ENCODE measurements around the gene NFKB2.

NFKB2 gene

DNA sequence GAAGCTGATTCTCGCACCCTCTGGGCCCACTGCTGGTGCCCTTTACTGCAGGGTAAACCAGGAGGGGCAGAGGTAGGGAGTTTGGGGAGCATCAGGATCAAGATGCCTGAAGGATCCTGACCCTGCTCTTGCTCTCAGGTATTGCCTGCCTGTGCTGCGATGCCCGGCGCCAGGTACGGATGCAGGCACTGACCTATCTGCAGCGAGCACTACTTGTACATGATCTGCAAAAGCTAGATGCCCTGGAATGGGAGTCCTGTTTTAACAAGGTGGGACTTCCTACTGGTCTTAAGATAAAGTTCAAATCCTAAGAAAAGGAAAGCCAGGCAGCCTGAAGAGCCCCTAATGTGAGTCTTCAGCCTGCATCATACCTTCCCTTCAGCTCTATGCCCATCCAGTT lies 16.1 kb upstream of the NFKB2 start:
- H3K36me3 ChIP-seq (ENCODE audit: control insufficient read depth, insufficient read depth, low read length), result peaks cover 34% of the 10 kb centered on the region

DNA sequence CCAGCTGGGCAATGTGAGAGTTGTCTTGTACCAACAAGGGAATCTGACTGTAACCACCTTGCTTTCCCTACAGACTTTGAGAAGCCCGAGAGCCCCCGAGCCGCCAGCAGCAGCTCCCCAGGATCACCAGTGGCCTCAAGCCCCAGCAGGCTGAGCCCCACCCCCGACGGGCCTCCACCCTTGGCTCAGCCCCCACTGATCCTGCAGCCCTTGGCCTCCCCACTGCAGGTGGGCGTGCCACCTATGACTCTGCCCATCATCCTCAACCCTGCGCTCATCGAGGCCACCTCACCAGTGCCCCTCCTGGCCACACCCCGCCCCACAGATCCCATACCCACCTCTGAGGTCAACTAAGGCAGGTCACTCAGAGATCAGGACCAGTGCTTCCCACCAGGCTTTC lies 13.5 kb upstream of the NFKB2 start:
- Histone ChIP-seq H3K9ac (ENCODE audit: low read depth, low read length) (no peak overlapping the region), H3K9me3 (ENCODE audit: control insufficient read depth, insufficient read depth, low read length) (no peaks in the 10 kb centered on the region), H3K4me1 (ENCODE audit: control insufficient read depth, insufficient read depth, low read length) (no peaks in the 10 kb centered on the region), H3K4me3 (ENCODE audit: low read depth, low read length) (no peak overlapping the region), H3K27me3 (ENCODE audit: control insufficient read depth, insufficient read depth, low read length) (no peaks in the 10 kb centered on the region), H3K36me3 (ENCODE audit: control insufficient read depth, insufficient read depth, low read length) (peaks cover 21% of the 10 kb centered on the region)

More for the DNA sequence above, 16.1 kb upstream of the NFKB2 start:
- Histone ChIP-seq H3K4me1 (ENCODE audit: control insufficient read depth, insufficient read depth, low read length) (no peaks in the 10 kb centered on the region), H3K9ac (ENCODE audit: low read depth, low read length) (no peak overlapping the region), H3K27me3 (ENCODE audit: control insufficient read depth, insufficient read depth, low read length) (no peaks in the 10 kb centered on the region), H3K9me3 (ENCODE audit: control insufficient read depth, insufficient read depth, low read length) (no peaks in the 10 kb centered on the region), H3K4me3 (ENCODE audit: low read depth, low read length) (no peak overlapping the region)

DNA sequence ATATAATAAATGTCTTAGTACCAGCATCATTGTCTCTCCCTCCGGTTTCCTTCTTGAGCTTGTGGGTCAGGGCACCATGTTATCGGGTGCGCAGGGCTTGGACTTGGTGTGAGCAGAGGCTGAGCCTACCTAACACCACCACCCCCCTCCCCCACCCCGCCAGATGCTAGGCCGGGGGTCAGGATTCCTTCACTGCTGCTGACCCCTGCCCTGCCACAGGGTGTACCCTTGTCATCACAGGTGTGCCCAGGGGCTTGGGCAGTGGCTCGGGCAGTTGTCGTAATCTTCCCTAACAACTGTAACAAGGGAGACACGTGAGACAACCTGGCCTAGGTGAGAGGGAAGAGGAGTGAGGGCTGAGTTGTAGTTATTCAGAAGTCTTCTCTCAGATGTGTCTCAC lies 12.6 kb upstream of the NFKB2 start:
- peaks cover 21% of the 10 kb centered on the region for H3K36me3 ChIP-seq (ENCODE audit: control insufficient read depth, insufficient read depth, low read length)
- H3K27me3 ChIP-seq (ENCODE audit: control insufficient read depth, insufficient read depth, low read length), result no peaks in the 10 kb centered on the region
- no peak overlapping the region for H3K9ac ChIP-seq (ENCODE audit: low read depth, low read length)
- H3K4me3 ChIP-seq (ENCODE audit: low read depth, low read length), result no peak overlapping the region
- no peaks in the 10 kb centered on the region for H3K9me3 ChIP-seq (ENCODE audit: control insufficient read depth, insufficient read depth, low read length)
- H3K4me1 ChIP-seq (ENCODE audit: control insufficient read depth, insufficient read depth, low read length), result no peaks in the 10 kb centered on the region

DNA sequence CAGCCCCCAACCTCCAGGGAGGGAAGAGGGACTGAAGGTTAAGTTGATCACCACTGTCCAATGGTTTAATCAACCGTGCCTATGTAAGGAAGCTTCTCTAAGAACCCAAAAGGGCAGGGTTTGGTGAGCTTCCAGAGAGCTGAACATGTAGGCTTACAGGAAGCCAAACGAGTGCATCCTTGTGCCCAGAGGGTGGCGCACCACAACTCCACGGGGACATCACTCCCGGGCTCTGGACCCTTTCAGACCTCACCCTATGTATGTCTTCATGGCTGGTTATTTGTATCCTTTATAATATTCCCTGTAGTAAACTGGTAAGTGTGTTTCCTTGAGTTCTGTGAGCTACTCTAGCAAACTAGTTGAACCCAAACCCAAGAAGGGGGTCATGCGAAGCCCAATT lies 11.5 kb upstream of the NFKB2 start:
- H3K36me3 ChIP-seq (ENCODE audit: control insufficient read depth, insufficient read depth, low read length), result peaks cover 20% of the 10 kb centered on the region
- no peak overlapping the region for H3K4me3 ChIP-seq (ENCODE audit: low read depth, low read length)
- no peak overlapping the region for H3K9ac ChIP-seq (ENCODE audit: low read depth, low read length)
- no peaks in the 10 kb centered on the region for H3K9me3 ChIP-seq (ENCODE audit: control insufficient read depth, insufficient read depth, low read length)
- H3K27me3 ChIP-seq (ENCODE audit: control insufficient read depth, insufficient read depth, low read length), result no peaks in the 10 kb centered on the region
- no peaks in the 10 kb centered on the region for H3K4me1 ChIP-seq (ENCODE audit: control insufficient read depth, insufficient read depth, low read length)

DNA sequence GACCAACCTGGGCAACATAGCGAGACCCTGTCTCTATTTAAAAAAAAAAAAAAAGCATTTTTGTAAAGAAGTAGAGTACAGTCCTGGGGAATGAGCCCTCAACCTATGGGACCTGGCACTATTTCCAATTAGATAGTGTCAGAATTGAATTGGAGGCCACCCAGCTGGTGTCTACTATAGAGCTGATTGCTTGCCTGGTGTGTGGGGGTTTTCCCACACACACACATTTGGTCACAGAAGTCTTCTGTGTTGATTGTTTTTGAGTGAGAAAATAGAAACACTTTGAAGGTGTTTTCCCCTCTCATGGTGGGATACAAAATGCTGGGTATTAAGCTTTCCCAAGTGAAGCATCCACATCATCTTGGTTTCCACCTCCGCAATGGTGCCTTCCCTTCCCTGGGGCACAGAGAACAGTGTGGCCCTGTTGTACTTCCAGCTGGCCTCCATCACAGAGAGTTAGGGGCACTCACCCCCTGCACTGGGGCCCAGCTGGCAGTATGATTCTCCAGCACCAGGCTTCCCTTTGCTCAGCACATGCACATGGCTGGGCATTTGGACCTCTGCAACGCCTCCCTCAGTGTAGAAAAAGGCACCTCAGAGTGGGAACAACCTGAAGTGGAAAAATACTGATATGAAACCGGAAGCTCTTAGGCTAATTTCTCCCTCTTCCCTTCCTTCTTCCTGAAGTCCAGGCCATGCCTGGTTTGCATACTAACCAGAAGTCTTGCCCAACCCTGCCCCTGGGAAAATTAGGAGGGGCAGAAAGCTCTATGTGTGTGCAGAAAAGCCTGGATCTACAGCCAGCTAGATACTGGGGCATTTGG lies 10.7 kb upstream of the NFKB2 start:
- Histone ChIP-seq H3K9ac (ENCODE audit: low read depth, low read length) (no peak overlapping the region), H3K36me3 (ENCODE audit: control insufficient read depth, insufficient read depth, low read length) (peaks cover 16% of the 10 kb centered on the region), H3K27me3 (ENCODE audit: control insufficient read depth, insufficient read depth, low read length) (no peaks in the 10 kb centered on the region), H3K4me3 (ENCODE audit: low read depth, low read length) (no peak overlapping the region), H3K9me3 (ENCODE audit: control insufficient read depth, insufficient read depth, low read length) (no peaks in the 10 kb centered on the region), H3K4me1 (ENCODE audit: control insufficient read depth, insufficient read depth, low read length) (no peaks in the 10 kb centered on the region)

DNA sequence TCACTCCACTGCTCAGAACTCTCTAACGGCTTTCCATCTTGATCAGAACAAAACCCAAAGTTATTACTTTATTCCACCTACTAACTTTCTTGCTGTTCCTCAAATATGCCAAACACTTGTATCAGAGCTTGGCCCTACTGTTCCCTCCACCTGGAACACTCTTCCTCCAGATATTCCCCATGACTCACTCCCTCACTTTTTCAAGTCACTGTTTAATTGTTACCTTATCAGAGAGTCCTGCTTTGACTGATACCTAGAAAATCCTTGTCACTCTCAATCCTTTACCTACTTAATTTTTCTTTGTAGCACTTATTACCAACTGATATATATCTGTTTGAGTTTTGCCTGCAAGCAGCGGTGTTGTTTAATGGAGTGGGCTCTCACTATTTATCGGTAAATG lies 5.6 kb upstream of the NFKB2 start:
- Histone ChIP-seq H3K36me3 (ENCODE audit: control insufficient read depth, insufficient read depth, low read length) (no peaks in the 10 kb centered on the region), H3K27me3 (ENCODE audit: control insufficient read depth, insufficient read depth, low read length) (peaks cover 9% of the 10 kb centered on the region), H3K9ac (ENCODE audit: low read depth, low read length) (no peak overlapping the region), H3K9me3 (ENCODE audit: control insufficient read depth, insufficient read depth, low read length) (no peaks in the 10 kb centered on the region), H3K4me1 (ENCODE audit: control insufficient read depth, insufficient read depth, low read length) (peaks cover 18% of the 10 kb centered on the region), H3K4me3 (ENCODE audit: low read depth, low read length) (no peak overlapping the region)

DNA sequence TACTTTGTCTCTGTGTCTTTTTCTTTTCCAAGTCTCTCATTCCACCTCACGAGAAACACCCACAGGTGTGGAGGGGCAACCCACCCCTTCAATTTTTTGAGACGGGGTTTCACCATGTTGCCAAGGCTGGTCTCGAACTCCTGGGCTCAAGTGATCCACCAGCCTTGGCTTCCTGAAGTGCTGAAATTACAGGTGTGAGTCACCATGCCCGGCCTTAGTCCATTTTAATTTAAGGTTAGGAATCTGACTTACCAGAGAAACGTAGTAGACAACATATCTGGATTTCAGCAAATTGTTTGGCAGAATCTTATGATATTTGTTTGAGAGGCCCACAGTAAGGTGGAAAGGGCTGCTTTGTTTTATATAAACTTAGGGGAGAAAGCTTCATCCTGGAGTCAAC lies 3.2 kb upstream of the NFKB2 start:
- Histone ChIP-seq H3K9me3 (ENCODE audit: control insufficient read depth, insufficient read depth, low read length) (no peaks in the 10 kb centered on the region), H3K4me1 (ENCODE audit: control insufficient read depth, insufficient read depth, low read length) (peaks cover 18% of the 10 kb centered on the region), H3K4me3 (ENCODE audit: low read depth, low read length) (peak overlapping the region; percentile 5), H3K9ac (ENCODE audit: low read depth, low read length) (no peak overlapping the region), H3K36me3 (ENCODE audit: control insufficient read depth, insufficient read depth, low read length) (peaks cover 10% of the 10 kb centered on the region), H3K27me3 (ENCODE audit: control insufficient read depth, insufficient read depth, low read length) (peaks cover 11% of the 10 kb centered on the region)

DNA sequence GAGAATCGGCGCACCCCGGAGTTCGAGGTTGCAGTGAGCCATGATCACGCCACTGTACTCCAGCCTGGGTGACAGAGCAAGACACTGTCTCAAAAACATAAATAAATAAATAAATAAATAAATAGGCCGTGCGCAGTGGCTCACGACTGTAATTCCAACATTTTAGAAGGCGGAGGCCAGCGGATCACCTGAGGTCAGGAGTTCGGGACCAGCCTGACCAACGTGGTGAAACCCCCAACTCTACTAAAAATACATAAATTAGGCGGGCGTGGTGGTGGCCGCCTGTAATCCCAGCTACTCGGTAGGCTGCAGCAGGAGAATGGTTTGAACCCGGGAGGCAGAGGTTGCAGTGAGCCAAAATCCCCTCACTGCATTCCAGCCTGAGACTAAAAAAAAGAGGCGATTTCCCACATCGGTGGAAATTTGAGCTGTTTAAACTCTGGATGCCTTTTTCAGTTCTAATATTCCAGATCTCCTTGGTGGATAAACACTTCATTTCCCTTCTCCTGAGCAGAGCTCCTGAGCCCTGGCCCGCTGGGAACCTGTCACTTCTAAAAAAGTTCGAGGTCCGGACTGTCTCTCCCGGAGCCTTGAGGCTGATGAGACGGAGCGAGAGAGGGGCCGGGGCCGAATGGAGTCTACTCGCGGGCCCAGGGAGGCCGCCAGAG lies 2.0 kb upstream of the NFKB2 start:
- Histone ChIP-seq H3K9ac (ENCODE audit: low read depth, low read length) (no peak overlapping the region), H3K4me1 (ENCODE audit: control insufficient read depth, insufficient read depth, low read length) (peaks cover 18% of the 10 kb centered on the region), H3K9me3 (ENCODE audit: control insufficient read depth, insufficient read depth, low read length) (no peaks in the 10 kb centered on the region), H3K27me3 (ENCODE audit: control insufficient read depth, insufficient read depth, low read length) (peaks cover 11% of the 10 kb centered on the region), H3K4me3 (ENCODE audit: low read depth, low read length) (peak overlapping the region; percentile 95), H3K36me3 (ENCODE audit: control insufficient read depth, insufficient read depth, low read length) (peaks cover 21% of the 10 kb centered on the region)

DNA sequence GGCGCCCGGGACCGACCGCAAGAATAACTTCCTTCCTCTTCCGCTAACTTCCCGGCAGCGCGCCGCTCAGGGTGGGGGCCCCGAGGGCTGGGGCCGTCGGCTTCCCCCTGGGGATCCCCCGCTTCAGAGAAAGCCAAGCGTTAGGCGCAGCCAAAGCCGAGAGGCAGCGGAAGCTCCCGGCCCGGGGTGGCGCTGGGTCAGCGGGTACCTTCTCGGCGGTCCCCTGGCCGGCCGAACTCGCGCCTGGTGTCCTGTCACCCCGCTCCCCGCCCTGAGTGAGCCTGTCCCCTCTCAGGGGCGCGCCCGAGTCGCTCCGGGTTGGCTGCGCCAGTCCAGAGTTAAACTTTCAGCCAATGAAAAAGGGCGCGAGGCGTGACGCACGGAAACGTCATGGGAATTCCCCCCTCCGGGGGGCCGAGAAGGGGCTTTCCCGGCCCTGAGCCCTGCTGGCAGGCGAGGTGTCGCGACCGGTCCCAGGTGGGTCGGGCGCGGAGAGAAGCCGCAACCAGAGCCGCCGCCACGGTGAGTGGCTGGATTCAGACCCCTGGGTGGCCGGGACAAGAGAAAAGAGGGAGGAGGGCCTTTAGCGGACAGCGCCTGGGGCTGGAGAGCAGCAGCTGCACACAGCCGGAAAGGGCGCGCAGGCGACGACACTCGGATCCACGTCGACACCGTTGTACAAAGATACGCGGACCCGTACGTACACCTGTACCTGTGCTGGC lies 1.3 kb upstream of the NFKB2 start:
- peaks cover 11% of the 10 kb centered on the region for H3K27me3 ChIP-seq (ENCODE audit: control insufficient read depth, insufficient read depth, low read length)
- H3K36me3 ChIP-seq (ENCODE audit: control insufficient read depth, insufficient read depth, low read length), result peaks cover 24% of the 10 kb centered on the region
- no peaks in the 10 kb centered on the region for H3K9me3 ChIP-seq (ENCODE audit: control insufficient read depth, insufficient read depth, low read length)
- H3K9ac ChIP-seq (ENCODE audit: low read depth, low read length), result no peak overlapping the region
- H3K4me3 ChIP-seq (ENCODE audit: low read depth, low read length), result peak overlapping the region; percentile 95
- H3K4me1 ChIP-seq (ENCODE audit: control insufficient read depth, insufficient read depth, low read length), result peaks cover 18% of the 10 kb centered on the region

DNA sequence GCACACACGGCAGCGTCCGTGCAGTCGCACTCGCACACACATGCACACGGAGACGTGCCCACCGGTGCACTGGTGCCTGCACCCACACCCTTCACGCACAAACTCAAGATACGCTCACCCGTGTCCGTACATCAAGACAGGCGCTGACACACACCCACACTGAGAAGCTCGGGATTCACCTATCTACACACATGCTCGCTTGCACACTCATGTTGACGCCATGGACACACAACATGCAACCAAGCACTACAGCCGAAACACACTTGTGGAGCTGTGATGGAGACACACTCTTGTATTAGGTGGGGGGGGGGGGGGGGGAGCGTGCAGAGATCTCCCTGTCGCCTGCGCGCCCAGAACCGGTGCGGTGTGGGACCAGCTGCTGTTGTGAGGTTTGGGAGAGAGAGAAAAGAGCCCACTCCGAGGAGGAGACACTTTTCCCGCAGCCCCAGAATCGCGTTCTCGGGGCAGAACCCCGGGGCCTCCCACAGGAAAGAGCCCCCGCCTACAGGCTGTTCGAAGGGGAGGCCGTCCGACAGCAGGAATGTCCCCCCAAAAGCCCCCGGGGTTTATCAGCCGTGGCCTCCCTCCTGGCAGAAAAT lies 605 bp upstream of the NFKB2 start:
- no peaks in the 10 kb centered on the region for H3K9me3 ChIP-seq (ENCODE audit: control insufficient read depth, insufficient read depth, low read length)
- H3K4me1 ChIP-seq (ENCODE audit: control insufficient read depth, insufficient read depth, low read length), result peaks cover 21% of the 10 kb centered on the region
- peaks cover 27% of the 10 kb centered on the region for H3K36me3 ChIP-seq (ENCODE audit: control insufficient read depth, insufficient read depth, low read length)
- H3K4me3 ChIP-seq (ENCODE audit: low read depth, low read length), result peak overlapping the region; percentile 95
- peaks cover 11% of the 10 kb centered on the region for H3K27me3 ChIP-seq (ENCODE audit: control insufficient read depth, insufficient read depth, low read length)
- no peak overlapping the region for H3K9ac ChIP-seq (ENCODE audit: low read depth, low read length)

DNA sequence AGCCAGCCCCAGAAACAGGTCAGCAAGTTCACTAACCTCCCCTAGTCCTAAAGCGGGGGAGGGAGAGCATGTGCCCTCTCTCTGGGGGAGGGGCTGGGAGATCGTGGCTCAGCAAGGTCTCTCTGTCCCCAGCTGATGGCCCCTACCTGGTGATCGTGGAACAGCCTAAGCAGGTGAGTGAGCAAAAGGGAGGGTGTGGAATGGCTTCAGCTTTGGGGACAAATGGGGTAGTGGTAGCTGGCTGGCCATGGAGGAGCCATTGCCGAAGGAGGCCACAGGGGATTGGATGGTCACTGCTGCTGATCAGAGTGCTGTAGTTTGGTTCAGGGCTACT lies 779 bp downstream of the NFKB2 start:
- Histone ChIP-seq H3K9ac (ENCODE audit: low read depth, low read length) (no peak overlapping the region), H3K36me3 (ENCODE audit: control insufficient read depth, insufficient read depth, low read length) (peaks cover 39% of the 10 kb centered on the region), H3K4me3 (ENCODE audit: low read depth, low read length) (peak overlapping the region; percentile 95), H3K27me3 (ENCODE audit: control insufficient read depth, insufficient read depth, low read length) (peaks cover 11% of the 10 kb centered on the region), H3K4me1 (ENCODE audit: control insufficient read depth, insufficient read depth, low read length) (peaks cover 16% of the 10 kb centered on the region), H3K9me3 (ENCODE audit: control insufficient read depth, insufficient read depth, low read length) (no peaks in the 10 kb centered on the region)
